Measurements from ENCODE around the gene ATN1.

GRCh38 chr12:6914246-6914946 is 13.4 kb upstream of the ATN1 start, which contains the start of gene ENO2:
- TF ChIP-seq CTCF (IDR thresholded peaks at IDR 0.05) = no peak
- no peak for TF ChIP-seq POLR2AphosphoS5 (IDR thresholded peaks at IDR 0.05; ENCODE audit: low read depth, low read length)
- no peak for TF ChIP-seq SIN3A (IDR thresholded peaks at IDR 0.05; ENCODE audit: borderline replicate concordance, insufficient read depth, low read depth, low read length)

Data from Panc1 (cell line).